Activated effector memory CD4-positive, alpha-beta T cell treated with anti-CD3 and anti-CD28 coated beads, Interleukin-2, amount 50 U/mL, for 16 hours (primary cell): ENCODE measurements around the gene MMS19.

ENCODE experiments used
- DNase-seq: peaks from one replicate; pipeline ENCODE4 v3.0.0-alpha.2; 2020

The MMS19 gene, protein sequence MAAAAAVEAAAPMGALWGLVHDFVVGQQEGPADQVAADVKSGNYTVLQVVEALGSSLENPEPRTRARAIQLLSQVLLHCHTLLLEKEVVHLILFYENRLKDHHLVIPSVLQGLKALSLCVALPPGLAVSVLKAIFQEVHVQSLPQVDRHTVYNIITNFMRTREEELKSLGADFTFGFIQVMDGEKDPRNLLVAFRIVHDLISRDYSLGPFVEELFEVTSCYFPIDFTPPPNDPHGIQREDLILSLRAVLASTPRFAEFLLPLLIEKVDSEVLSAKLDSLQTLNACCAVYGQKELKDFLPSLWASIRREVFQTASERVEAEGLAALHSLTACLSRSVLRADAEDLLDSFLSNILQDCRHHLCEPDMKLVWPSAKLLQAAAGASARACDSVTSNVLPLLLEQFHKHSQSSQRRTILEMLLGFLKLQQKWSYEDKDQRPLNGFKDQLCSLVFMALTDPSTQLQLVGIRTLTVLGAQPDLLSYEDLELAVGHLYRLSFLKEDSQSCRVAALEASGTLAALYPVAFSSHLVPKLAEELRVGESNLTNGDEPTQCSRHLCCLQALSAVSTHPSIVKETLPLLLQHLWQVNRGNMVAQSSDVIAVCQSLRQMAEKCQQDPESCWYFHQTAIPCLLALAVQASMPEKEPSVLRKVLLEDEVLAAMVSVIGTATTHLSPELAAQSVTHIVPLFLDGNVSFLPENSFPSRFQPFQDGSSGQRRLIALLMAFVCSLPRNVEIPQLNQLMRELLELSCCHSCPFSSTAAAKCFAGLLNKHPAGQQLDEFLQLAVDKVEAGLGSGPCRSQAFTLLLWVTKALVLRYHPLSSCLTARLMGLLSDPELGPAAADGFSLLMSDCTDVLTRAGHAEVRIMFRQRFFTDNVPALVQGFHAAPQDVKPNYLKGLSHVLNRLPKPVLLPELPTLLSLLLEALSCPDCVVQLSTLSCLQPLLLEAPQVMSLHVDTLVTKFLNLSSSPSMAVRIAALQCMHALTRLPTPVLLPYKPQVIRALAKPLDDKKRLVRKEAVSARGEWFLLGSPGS

DNA sequence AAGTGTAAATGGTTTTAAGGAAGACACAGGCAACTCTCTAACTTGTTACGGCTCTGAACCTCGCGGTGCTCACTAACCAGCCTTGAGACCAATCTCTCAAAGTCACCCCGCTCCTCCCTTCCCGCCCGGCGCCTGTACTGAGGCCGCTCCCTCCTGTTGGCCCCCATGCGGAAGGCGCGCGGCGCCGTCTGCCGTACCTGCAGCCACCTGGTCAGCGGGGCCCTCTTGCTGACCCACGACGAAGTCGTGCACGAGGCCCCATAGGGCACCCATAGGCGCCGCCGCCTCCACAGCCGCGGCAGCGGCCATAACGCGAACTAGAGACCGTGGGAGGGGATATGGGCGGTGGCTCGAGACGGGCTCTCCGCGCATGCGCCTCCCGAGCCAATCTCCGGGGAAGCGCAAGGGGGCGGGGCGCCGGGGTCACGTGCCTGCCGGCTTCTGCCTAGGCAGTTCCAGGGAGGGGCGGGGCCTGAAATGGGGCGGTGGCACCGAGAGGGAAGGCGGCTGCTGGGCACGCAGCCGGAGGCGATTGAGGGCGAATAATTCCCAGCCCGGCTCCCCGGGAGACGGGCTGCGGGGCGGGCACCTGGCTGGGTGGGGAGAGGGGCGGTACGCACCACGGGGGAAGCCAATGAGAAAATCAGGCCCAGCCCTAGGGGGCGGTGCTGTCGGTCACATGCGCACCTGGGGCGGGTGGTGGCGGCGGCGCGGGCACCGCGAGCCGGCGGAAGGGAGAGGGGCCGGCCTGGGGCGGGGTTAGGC lies at the start of gene MMS19:
TSS of gene MMS19 (minus strand) at position 347 of the 765 bp plus-strand sequence. CDS start at position 309, 38 bp downstream.
- peak; percentile 100 for DNase-seq

DNA sequence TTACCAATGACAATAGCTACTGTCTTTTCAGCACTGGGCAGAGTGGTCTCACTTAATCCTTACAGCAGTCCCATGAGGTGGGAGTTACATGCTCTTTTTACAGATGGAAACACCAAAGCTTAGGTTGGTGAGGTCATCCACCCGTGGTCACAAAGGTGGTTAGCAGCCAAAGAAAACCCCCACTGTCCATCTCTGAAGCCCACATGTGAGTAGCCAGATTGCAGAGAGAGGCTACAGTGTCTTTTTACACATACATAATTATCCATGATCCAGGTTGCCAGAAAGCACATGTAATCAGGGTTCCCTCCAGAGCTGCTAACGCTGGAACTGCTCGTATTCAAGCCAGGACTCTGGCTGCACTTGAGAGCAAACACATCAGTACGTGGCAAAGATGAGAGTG lies 49.7 kb upstream of the MMS19 start:
- no peak for DNase-seq

DNA sequence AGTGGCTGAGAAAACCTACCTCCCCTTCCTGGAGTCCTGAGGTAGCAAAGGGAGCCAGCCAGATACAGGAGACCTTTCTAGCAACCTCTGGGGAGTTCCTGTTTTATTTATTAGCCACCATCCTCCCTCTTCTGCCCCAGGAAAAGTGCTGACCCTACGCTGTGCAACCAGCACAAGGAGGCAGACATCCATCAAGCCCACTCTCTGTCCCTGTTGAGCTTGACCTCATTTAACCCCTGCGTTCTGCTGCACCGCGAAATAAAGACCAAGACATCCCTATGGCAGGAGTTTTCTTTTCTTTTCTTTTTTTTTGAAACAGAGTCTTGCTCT lies 49.0 kb upstream of the MMS19 start:
- no peak for DNase-seq

DNA sequence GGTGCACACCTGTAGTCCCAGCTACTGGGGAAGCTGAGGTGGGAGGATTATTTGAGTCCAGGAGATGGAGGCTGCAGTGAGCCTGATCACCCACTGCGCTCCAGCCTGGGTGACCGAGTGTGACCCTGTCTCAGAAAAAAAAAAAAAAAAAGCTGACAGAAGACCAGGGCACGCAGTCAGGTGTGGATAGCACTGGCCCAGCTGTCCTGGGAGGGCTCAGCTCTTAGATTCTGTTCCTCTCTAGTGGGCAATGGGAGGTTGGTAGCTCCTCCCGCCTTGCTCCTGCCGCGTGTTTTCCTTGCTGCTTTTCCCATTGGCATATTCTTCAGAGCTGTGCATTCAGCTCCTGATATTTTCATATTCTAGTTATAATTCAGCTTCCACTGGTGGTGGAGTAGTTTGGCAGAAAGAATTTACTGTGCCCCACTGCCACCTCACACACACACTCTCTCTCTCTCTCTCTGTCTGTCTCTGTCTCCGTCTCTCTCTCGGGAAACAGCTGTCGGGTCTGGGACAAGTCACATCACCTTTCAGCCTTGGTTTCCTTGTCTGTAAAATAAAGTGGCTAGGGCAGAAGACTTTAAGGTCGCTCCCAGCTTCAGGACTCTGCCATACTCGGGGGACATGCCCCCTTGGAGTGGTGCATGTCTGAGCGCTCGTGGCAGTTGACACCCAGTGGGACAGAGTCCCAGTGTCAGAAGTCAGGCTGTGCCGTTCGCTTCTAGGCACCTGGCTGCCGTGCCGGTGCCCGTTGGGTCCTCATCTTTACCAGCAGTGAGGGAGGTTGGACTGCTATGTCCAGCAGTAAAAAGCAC lies 48.4 kb upstream of the MMS19 start:
- no peak for DNase-seq

DNA sequence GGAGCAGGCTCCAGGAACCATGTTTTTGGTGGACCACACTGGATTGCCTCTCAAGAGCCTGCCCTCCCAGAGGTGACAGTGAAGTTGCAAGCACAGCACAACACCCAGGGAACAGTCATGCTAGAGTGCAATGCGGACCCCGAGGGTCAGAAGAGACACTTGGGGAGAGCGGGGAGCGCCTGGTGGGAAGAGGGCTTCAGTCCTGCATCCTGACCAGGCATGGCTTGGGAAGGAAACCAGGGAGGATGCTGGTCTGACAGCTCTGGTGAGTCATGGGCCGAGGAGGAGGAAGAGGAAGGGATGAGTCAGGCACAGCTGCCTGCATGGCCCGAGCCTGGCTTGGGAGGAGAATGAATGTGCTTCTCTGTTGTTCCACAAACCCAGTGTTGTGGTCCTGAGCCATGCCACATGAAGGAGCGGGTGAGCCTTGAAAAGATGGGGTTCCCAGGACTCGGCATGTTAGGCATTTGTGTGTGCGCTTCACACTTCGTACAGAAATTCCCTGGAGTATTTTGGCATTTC lies 44.9 kb upstream of the MMS19 start:
- peak; percentile 83 for DNase-seq

DNA sequence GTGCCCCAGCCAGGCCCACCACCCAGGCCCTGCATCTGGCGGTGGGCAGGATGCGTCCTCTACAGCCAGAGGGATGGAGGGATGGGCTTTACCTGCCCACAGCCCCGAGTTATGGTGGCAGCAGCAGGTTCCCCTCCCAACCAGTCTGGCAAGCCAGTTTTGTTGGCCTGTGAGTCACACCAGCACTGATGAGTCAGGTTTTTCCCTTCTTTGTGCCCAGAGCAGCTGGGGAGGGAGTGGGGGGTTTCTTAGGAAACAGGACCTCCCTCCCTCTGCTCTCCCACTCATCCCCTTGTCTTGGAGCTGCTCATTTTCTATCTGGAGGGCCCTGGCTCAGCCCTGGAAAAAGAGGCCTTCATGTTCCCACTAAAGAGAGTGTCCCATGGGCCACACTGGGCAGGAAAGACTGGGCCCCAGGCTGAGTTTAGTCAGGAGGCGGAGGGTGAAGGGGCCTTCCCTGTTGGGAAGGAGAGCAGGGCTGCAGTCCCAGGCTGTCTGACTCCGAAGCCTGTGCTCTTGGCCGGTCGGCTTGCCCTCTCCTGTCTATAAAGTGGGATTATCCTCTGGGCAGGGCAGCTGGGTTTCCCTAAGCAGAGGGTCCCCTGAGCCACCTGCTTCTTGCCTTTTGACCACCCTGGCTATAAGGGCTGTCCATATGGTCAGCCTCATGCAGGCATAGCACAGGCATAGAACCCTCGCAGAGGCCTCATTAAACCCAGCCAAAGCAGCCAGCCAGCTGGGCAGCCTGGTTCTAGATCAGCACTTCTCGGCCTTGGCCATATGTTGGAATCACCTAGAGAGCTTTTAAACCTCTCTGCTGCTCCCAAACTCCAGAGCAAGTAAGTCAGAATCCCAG lies 44.2 kb upstream of the MMS19 start:
- peak; percentile 80 for DNase-seq

DNA sequence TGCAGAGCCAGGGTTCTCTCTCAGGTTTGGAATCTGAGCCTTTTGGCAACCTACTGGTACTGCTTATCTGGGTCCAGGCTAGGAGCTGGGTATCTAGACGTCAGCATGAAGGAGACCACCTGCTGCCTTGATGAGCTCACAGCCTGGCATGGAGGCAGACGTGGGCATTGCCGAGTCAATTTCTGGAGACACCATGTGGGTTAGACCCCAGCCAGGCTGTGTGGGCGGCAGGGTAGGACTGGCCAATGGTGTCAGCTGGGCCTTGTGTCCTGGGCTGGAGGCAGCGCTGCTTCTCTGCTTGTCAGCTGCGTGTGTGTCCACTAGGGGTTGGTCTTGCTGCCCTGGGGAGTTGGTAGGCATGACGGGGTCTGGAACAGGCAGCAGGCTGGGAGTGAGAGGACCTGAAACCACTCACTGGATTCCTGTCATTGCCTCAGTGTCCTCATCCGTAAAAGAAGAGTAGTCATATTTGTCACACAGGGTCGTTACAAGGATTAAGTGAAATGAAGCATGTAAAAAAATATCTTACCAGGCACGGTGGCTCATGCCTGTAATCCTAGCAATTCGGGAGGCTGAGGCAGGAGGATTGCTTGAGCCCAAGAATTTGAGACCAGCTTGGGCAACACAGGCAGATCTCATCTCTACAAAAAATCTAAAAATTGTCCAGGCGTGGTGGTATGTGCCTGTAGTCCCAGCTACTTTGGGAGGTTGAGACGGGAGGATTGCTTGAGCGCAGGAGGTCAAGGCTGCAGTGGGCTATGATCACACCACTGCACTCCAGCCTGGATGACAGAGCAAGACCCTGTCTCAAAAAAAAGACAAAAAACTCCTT lies 42.7 kb upstream of the MMS19 start:
- no peak for DNase-seq

DNA sequence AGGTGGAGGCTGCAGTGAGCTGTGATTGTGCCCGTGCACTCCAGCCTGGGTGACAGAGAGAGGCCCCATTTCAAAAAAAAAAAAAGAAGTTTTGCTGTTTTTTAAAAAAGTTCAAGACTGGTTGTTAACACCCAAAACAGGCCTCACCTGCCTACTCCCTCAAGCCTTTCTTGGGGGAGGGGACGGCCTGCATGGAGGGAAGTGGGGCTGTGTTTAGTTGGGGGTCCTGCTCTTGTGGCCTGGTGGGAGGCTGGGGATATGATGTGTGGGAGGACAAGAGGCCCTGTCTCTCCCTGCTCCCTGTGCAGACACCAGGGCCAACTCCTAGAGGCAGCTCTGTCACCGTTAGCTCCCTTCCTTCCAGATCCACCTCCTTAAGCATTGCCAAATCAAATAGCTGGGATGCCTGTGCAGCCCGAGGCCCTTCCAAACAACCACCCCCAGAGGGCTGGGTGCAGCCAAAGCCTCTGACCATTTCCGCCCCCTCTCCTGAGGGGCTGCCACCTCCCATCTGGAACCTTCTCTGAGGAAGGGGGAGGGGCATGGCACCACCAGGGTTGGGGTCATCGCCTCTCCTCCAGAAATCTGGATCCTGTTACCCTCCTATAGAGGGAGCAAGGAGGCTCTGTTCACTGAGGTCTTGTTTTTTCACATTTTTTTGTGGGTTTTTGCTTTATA lies 41.4 kb upstream of the MMS19 start:
- DNase-seq = no peak

DNA sequence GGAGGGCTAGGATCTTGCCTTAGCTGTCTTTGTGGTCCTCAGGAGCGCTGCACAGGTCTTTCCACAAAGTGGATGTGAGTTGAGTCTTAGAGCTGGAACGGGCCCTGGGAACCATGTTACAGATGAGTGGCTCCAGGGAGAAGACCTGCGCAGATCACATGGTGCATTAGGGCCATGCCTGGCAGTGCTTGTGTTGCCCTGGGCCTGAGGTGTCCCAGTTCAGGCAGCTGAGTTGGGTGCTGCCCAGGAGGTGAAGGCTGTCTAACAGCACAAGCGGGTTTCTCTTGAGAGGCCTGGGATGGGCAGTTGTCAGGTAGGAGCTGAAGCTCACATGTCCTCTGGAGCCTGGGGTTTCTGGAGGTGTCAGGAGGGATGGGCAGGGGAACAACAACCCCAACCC lies 40.6 kb upstream of the MMS19 start:
- no peak for DNase-seq

DNA sequence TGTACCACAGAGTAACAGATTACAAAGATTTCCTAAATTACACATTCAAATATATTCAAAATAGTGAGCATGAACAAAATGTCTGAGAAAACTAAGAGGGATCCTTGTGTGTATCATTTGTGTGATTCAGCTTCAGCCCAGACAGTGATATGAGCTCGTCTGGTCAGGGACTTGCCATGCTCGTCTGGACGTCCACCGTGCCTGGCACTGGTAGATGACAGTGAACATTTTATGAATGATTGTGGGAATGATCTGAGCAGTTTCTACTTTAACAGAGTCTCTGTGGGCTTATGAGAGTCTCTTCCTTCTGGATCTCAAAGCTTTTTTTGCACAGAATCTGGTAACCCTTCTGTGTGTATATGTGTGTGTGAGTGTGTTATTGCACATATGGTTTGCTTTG lies 40.2 kb upstream of the MMS19 start:
- no peak for DNase-seq

DNA sequence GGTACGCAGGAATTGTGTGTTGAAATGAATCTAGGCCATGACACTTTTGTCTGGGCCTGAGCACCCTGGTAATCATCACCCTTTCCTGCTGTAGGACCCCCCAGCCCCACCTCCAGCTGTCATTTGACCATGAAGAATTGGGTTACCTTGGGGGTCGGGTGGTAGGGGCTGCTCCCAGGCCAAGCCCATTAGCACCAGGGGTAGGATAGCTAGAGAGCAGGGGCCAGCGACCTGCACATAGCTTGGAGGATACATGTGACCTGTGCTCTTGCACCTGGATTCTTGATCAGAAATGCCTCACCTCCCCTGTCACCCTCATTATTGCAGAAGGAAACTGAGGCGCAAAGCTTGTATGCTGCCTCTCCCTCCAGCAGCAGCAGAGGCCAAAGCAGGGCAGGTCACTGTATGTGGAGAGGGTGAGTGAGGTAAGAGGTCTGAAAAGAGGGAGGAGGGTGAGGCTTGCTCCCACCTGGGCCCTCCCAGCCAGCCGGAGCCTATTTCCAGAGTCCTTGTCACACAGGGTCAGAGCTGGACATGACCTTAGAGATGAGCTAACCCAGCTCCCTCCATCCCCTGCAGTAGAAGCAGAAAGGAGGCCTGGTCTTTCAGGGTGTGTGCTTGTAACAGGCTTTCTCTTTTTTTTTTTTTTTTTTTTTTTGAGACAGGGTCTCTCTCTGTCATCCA lies 39.1 kb upstream of the MMS19 start:
- no peak for DNase-seq

DNA sequence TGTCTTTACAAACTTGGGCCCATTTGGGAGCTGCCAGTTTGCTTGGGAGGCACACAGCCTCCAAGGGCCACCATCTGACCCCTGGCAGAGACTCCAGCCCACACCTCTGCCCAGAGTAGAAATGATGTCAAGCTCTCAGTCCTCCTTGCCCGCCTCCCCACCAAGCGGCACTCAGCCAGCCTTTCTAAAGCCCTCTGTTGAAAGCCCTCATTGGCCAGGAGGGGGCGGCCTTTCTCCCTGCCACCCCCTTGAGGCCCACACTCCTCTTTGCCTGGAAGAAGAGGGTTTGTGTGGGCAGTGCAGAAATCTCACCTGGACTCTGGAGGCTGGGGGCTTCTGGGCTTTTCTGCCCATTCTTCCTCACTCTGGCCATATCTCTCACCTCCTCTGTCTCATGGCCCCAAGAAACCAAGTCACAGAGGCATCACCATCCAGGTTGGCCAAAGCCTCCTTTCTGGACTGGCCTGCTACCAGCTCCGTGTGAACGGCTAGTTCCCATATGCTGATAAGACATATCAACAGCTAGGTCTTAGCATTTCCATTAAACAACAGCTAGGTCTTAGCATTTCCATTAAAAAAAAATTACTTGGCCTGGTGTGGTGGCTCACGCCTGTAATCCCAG lies 36.6 kb upstream of the MMS19 start:
- DNase-seq = peak; percentile 77

DNA sequence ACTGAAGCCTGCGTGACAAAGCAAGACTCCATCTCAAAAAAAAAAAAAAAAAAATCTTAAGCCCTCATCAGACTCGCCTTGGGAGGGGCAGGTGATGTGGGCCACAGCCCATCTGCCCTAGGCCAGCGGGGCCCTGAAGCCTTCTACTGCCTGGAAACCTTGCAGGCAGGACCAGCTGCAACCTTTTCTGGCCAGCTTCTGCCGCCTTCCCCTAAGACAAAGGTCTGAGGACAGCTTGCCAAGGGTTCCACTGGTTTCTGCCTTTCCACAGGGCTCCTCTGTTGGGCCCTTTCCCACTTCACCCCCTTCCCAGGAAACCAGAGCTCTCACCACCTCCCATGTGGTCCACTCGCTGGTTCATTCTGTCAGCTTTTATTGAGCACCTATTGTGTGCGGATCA lies 35.7 kb upstream of the MMS19 start:
- no peak for DNase-seq

DNA sequence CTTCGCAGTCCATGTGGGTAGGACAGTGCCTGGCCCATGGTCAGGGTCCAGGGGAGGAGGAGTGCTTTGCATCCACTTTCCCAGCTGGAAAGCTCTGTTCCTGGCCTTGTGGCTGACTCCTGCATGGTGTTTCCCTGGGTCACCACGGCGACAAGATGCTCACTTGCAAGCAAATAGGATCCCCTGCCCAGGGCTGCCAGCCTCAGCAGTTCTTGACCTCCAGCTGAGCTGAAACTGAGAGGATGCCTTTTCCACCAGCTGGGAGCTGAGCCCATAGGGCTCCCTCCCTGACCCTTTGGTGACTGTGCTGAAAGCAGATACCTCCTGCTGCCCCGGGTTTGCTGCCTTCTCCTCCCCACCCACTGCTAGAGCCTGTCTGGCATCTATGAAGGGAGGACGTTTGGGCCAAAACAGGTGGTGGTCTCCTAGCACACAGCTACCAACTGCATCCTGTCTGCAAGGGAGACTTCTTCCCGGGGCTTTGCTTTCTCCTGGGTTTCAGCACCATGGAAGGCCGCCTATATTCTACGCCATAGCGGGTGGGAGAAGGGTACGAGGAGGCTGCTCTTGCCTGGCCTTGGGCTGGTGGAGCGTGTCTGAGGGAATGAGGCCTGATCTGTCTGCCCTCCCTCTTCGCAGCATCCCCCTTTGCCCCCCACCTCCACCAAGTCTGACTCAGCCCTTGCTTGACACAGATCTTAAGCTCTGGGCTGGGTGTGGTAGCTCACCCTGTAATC lies 34.9 kb upstream of the MMS19 start:
- DNase-seq = no peak

DNA sequence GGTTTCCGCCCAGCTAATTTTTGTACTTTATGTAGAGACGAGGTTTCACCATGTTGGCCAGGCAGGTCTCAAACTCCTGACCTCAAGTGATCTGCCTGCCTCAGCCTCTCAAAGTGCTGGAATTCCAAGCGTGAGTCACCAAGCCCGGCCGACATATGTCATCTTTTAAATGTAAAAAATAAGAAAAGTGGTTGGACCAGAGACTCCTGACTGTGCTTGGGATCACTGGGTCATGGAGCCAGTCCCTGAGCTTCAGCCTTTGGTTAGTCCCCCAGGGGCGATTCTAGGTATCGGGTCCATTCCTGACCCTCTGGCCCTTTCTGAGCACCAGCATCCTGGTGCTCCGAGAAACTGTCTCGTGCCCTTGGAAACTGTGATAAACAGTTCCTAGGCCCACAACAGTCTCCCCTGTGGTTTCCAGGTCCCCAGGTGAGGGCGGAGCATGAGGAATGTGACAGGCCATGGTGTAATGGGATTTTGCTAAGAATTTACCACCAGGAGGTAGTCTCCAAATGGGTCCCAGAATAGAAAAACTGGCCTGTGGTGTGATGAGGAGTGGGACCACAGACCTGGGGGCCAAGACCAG lies 33.3 kb upstream of the MMS19 start:
- no peak for DNase-seq

DNA sequence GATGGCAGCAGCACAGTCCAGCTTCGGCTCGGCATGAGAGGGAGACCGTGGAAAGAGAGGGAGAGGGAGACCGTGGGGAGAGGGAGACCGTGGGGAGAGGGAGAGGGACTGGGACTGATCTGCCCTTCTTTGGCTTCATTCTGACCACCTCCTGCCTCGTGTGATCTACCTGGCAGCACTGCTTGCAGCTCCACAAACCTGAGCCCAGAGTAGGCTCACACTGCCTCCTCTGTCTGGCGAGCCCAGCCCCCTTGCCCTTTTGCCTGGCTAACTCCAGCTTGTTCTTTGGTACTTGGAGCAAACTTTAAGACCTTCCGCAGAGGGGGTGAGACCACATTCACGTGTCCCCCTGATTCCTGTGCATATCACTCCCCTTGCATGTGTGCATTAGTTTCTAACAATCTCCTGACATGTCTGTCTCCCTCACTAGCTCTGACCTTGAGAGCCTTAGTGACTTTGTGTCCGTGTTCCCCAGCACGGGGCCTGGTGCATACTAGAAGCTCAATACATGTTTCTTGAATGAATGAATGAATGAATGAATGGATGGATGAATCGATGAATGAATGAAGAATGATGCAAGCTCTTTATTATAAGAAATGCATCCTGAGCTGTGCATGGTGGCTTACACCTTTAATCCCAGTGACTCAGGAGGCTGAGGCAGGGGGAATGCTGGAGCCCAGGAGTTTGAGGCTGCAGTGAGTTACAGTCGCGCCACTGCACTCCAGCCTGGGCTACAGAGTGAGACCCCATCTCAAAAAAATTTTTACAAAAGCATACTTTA lies 31.7 kb upstream of the MMS19 start:
- DNase-seq = no peak
